TTC549 (cell line): Measurements from ENCODE around the gene RGS14.
"Not testable (repeated sequence)": the region's sequence is repeated elsewhere in the genome, so short reads cannot be mapped to it uniquely, and the experiment has no call there.

Experiments used
- FAIRE-seq: peaks from 2 replicates; lab custom pipeline; 2012; peaks lifted over from hg19 to GRCh38; lab: Jason Lieb, UNC

The RGS14 gene

DNA sequence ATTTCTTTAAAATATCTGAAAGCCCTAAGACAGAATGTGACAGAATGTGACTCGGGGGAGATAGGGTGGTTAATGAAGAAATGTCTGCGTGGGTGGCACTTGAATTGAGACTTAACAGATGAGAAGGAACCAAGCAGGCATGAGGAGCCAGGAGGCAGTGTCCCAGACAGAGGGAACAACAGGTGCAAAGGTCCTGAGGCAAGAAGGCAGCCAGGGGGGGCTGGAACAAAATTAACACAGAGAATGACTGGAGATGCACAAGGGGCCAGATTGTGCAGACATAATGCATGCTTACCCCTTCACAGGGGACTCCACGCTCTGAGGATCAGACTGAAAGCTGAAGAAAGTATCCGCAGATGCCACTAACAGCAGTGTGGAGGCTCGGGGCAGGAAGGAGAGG is 8.0 kb upstream of the RGS14 start:
- FAIRE-seq: no peak

DNA sequence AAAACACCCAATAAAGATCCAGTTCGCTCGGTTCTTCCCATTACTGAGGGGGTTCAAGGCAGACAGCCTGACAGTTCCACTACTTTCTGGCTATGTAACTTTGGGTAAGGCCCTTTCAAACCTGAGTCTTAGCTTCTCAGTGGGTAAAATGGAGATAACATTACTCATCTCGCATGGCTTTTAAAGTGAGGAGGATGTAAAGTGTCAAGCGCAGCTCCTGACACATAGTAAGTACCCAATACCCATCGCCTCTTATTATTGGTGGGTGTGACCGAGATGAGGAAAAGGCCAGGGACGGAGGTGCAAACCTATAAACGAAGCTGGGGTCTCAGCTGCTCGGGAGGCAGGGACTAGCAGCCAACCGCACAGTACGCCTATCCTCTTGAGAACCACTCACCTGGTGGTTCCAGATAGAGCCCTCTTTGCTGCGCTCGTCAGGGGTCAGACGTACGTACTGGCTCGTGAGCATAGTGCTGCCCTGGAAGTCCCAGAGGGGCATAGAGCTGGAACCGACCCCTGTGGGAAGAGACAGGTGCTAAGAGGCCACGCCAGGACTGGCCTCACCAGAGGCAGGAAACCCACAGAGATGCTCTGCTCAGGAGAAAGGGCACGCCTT is 6.8 kb upstream of the RGS14 start:
- no peak for FAIRE-seq

DNA sequence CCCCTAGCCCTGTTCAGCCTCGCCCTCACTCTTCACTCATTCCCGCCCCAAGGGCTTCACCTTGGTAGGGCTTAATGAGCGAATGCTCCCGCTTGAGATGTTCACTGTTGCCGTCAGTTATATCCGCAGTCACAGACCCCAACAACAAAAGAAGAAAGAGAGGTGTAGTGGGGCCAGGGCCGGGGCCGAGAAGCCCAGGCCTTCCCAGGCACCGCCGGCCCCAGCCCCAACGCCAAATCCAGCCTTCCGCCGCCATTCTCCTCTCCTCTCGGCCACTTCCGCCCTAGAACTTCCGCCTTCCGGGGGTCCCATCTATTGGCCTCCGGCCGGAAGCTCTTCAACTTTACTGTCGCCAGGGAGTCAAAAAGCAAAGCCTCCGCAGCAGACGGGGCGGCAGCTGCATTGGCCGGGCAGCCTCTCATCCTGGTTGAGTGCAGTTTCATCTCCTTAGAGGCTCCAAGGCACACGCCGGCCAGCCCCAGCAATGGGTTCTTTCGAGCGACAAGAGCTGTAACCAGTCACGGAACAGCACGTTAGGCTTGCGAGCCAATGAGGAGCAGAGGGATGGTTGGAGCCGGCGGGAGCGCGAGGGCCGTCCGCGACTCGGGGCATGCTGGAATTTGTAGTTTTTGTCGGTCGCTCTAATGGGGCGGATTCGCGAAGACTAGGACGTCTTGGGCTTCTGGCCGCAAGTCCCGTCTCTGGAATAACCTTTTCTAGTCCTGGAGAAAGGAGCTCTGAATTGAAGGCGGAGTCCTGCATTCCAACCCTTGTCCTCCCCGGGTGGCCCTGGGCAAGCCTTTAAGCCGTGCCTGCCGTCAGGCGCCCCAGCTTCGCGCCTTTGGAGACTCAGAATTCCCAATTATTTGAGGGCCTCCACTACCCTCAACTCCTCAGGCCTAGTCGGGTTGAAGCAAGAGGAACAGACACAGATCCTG is 6.1 kb upstream of the RGS14 start, which contains the start of gene LMAN2:
TSS of gene LMAN2 (minus strand) at position 277 of the 938 bp plus-strand sequence. CDS start at position 256, 21 bp downstream.
- peak; percentile 17 for FAIRE-seq

DNA sequence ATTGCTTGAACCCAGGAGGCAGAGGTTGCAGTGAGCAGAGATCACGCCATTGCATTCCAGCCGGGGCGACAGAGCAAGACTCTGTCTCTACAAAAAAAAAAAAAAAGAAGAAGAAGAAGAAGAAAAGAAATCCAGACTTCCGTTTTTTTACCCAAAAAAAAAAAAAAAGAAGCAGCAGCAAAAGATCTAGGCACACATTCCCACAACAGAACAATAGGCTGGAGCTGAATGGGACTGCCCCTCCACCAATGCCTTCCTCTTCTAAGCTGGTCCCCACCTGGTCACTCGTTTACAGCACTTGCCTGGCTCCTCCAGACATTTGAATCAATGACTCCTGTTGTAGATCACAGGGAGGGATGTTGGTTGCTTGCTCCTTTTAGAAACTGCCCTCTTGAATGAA is 4.6 kb upstream of the RGS14 start:
- no peak for FAIRE-seq

DNA sequence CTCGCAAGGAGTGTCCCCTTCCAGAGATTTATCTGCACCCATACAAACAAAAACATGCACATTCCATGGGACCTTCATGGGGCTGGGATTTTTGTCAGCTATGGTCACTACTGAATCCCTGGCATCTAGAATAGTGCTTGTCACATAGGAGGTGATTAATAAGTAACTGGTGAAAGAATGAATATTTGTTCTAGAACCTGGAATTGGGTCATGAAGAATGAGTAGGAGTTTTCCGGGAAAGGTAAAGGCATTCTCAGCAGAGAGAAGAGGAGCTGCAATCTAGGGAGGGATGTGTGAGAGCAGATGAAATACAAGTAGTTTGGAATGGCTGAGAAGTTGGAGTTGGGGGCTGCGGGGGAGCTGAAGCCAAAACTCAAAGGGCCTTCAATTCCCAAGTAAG is 3.5 kb upstream of the RGS14 start:
- no peak for FAIRE-seq

DNA sequence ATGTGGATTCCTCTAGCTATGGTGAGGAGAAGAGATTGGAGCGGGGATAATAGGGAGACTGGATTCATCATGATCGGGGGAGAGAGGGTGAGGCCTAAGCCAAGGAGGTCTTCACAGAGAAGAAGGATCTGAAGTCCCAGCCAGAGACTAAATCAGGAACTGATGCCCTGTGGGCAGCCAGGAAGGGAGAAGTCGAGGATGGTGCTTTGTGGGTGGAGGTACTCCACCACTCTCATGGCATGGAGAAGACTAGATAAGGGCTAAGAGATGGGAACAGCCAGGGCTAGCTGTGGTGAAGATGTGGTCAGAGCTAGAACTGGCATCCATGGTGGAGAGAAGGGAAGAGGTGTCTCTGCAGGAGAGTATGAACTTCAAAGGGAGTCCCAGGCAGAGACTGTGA is 3.0 kb upstream of the RGS14 start:
- FAIRE-seq: no peak

DNA sequence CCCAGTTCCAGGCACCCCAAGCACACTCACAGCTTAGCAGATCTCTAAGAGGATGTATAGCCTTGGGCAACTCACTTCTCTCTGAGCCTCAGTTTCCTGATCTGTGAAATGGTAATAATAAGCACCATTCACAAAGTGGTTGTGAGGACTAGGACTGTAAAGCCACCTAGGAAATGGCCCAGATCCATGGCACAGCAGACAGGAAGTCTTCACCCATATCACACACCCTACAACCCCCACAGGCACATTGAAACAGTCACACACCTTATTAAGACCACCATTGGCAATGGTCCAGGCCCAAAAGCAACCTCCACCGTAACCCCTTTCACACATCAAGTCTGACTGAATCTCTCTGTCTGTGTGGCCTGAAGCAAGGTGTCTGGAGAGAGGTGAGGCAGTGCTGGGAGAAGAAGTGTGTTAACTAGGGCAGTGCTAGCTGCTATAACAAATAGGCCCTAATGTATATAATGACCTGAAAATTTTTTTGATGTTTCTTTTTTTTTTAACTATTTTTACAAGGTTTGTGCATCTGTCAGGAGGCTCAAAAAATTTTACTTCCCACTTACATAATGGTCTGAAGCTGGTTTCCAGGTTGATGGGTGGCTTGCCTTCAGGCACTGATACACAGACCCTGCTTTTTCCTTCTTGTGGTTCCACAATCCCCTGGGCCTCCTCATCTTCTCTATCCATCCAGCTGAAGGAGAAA is 2.4 kb upstream of the RGS14 start:
- no peak for FAIRE-seq

DNA sequence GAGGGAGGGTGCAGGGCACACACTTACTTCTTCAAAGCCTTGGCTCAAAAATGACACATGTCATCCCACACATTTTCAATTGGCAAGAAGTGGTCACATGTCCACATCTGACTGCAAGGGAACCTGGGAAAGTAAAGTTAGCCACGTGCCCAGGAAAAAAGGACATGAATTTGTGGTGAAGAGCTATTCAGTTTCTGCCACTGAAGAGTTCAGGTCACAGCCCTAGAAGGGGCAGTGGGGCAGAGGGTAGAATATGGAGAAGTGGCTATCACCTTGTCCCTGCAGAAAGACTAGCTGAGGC is 1.9 kb upstream of the RGS14 start:
- no peak for FAIRE-seq

DNA sequence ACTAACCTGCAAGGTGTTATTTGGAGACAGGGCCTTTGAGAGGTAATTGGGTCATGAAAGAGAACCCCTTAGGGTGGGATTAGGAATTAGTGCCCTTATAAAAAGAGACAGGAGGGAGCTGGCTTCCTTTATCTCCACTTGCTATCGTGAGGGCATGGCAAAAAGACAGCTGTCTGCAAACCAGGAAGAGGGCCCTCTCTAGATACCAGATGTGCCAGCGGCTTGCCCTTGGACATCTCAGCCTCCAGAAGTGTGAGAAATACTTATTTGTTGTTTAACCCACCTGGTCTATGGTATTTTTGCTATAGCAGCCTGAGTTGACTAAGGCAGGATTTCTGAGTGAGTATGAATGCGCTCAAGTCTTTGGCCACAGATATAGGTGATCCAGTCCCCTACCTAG is 978 bp upstream of the RGS14 start:
- FAIRE-seq: no peak

DNA sequence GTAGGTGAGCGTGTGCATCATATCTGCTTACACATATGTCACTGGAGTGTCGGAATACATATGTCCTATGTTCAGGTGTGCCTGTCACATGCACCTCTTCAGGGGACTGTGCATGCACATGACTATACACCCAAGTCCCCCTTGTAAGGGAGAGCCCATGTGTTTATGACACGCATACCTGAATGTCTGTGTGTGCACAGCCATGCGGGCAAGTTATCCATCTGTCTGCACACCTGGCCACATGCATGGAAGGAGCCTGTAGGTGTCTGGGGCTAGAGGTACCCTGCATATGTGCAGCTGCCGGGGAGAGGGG is 622 bp upstream of the RGS14 start:
- FAIRE-seq: no peak

DNA sequence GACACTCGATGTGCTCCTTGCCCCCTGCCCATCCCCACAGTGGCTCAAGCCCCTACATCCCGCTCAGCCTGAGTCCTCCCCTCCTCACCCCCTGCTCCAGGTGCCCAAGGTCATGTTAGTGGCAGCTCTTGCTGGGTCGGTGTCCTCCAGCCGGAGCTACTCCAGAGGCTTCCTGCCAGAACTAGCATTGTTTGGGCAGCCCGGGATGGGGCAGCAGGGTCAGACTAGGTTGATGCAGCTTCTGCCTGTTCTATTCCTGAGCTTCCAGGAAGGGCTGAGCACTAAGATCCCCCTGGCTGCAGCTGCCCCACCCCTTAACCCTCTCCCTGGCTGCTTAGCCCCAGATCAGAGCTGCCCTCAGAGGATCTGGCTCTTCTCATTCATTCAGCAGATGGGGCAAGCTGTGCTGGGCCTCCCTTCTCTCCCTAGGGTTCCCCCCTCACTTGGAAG is 671 bp downstream of the RGS14 start:
- FAIRE-seq: no peak

DNA sequence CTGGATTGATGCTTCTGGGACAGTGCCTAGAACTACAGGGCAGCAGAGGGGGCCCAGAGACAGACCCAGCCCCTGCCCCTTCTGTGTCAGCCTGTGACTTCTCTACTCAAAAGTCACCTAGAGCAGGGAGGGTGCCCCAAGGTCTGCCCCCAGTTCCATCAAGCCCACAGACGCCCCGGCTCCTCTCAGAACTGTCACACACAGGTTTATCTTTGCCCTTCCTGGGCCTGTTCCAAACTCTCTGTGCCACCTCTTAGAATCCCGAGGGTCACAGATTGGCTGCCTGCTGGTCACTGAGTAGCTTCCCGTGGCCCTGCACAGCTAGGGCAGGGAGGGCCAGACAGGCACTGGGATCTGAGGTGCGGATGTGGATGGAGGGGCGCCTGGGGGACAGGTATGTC is 1.7 kb downstream of the RGS14 start:
- FAIRE-seq: no peak

DNA sequence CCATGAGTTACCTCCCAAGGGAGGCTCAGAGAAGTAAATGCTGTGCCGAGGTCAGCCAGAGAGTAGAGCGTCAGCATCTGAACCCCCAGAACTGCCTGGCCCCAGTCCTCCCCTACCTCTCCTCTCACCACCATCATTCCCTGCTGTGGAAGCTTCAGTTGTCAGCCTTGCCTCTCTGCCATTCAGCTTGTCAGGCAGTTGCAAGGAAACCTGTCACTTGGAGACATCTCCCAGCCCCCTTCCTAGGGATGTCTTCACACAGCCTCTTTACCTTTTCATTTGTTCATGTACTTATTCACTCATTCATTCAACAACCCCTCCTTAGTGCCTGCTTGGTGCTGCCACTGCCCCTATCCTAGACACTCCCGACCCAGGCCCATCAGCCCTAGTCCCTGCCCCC is 2.1 kb downstream of the RGS14 start:
- no peak for FAIRE-seq

DNA sequence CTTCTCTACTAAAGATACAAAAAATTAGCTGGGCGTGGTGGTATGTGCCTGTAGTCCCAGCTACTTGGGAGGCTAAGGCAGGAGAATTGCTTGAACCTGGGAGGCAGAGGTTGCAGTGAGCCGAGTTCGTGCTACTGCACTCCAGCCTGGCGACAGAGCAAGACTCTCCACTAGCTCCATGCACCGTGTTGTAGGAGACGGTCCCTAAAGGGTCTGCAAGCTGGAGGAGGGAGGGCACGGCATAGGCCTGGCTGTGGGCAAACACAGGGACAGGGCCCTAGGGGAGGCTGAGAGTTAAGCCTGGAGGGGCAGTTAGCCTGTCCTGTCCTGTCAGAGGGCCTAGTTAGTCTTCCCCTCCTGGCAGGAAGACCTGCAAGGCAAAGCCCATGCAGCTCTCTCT is 3.0 kb downstream of the RGS14 start:
- not testable (repeated sequence) for FAIRE-seq

DNA sequence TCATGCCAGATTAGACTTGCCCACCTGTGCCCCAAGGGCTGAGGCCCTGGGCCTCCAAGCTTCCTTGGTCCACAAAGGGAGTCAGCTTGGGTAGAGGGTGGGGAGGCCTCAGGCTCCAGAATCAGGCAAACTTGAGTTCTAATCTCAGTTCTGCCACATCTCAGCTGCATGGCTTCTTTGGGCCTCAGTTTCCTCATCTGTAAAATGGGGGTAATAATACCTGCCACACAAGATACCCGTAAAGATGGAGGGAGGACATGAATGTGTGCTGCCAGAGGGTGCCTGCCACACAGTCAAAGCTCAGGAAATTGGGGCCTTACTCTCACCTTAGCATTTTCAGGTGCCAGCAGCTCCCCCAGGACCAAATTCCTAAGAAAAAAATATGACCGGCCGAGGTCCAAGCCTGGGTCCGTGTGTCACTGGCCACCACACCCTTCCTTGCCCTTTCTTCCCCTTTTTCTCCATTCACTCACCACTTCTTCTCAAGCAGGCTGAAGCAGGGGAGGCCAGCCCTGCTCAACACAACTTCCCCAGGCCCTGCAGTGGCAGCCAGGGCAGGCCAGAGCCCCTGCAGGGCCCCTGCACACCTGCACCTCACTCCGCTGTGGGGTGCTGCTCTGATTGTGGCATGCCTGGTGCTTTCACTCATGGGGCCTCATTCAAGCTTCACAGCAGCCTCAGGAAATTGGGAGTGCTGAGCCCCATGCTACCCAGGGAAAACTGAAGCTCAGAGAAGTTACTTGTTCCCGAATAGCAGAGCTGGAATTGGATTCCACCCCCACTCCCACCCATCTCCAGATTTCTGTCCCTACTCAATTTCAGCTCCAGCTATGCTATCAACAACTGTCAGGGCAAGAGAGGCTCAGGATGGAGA is 3.9 kb downstream of the RGS14 start:
- FAIRE-seq: no peak

DNA sequence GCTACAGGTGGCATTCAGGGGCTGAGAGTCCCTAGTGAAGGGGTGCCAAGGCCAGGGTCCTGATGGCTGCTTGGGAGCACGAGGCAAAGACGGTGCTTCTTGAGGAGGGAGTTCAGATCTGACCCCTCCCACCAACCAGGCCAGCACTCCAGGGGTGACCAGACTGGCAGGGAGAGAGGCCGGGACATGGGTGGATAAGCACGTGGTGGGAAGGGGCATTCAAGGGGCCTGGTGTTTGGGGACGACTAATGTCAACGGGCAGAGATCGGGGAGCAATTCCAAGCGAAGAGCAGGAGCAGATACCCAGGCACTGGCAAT is 4.5 kb downstream of the RGS14 start:
- FAIRE-seq: no peak

DNA sequence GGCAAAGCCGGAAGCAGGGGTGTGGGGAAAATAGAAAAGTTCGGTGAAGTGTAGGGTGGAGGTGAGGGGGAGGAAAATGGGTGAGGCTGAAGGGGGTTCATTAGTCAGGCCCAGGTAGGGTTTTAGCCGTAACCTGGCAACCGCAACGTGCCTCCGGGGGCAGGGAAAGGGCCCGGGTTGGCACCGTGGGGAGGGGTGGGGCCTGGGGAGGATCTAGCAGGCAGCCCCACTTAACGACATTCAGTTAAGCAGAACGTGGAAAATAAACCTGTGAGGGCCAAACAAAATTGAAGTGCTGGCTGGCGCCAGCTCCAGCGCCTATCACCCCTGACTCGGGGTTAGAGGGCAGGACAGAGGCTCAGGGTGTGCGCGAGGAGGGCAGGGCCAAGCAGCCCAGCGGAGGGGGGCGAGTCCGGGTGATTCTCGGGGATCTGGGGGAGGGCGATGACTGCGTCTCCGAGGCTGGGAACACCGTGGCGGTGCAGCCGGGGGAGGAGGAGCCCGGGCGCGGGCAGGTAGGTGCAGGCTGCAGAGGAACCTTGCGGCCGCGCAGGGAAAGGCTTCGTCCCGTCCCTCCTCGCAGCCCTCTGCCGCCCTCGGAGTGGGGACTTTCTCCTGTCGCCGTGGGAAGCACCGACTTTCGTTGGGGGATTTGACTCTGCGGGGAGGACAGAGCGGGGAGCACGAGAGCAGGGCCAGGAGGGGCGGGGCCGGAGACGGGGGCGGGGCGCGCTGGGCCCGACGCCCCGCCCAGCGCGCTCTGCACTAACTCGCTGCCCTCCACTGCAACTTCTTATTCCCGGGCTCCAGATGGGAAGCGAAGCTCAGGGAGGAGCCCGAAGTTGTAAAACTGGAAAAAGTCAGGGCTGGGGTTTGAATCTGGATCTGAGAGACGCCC is 5.1 kb downstream of the RGS14 start:
- FAIRE-seq: no peak

DNA sequence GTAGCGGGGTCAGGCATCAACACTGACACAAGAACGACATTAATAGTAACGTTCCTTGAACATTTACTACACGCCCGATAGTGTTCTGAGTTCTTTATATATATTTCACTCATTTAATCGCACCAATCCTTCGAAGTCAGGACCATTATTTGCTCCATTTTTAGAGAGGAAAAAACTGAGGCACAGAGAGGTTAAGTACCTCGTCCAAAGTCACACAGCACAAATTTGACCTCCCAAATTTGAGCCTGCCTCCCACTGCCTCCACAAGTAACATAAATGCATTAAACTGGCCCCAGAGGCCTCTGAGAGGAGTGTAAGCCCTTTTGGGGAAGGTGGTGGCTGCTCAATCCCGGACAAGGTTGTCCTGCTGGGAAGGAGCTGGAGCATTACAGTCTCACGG is 5.8 kb downstream of the RGS14 start:
- FAIRE-seq: no peak

DNA sequence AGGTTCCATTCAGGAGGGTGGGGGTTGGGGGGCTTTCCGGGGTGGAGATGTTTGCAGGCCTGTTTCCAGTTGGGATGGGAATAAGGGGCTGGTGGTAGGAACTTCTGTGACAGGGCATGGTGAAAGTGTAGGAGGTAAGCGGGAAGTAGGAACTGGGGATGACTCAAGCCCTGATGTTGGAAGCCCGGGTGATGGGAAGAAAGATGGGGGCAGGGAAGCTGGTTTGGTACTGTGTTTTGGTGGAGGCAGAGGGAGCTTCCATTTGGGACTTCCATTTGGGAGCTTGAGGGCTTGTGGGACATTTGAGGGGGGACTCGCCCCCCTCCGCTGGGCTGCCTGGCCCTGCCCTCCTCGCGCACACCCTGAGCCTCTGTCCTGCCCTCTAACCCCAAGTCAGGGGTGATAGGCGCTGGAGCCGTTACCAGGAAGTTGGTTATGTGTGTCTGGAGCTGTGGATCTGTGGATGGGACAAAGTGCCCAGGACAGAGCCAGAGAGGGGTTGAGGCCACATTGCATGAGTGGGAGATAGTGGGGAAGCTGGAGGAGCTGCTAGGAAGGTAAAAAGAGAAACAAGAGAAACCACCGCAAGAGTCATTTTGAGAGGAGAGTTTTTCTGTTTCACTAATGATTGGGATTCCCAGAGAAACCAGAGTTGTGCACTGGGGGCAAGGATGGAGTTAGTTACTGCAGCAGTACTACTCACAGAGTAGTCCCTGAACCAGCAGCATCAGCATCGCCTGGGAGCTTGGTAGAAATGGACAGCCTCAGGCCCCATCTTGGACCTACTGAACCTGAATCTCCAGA is 6.6 kb downstream of the RGS14 start:
- FAIRE-seq: no peak

DNA sequence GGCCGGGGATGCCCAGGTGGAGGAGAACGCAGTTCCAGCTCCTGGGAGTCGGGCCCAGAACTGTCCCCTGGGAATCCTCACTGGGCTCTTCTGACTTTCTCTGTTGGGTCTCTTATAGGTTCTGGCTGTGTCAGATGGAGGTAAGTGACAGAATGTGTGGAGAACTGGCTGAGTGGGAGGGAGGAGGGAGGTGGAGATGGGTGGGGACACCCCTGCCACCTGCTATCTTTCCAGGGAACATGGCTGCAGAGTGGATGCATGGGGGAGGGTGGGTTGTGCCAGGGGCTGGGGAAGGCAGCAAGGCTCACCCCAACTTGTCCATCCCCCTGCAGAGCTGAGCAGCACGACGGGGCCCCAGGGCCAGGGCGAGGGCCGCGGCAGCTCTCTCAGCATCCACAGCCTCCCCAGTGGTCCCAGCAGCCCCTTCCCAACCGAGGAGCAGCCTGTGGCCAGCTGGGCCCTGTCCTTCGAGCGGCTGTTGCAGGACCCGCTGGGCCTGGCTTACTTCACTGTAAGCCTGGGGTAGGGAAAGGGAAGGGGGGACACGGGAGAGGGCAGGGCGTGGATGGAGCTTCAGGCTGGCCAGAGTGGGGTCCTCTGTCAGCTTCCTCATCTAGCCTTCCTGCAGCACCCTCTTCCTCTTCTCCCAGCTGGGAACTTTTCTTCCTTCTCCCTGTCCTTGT is 8.3 kb downstream of the RGS14 start:
- FAIRE-seq: no peak
